ENCODE measurements around the gene STAMBPL1.

DNA sequence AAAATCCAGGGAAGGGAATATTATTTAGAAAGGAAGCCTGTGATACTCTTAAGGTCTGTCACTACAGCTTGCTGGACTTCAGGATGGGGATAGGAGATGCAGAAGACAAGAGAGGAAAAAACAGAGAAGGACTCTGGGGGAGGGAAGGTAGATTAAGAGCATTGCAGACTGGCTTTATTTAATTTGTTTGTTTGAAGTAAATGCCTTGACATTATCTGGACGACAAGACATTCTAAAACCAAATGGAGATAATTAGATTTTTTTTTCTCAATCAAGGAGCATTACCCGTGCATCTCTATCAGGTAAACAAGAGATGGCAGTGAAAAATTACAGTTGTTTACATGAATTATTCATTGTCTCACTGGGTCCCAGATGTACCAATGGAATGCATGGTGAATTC, 48.2 kb downstream of the STAMBPL1 start:
- TF ChIP-seq POLR2A (IDR thresholded peaks at IDR 0.05; ENCODE audit: low read length), result no peak
- no peak for TF ChIP-seq GATA1 (IDR thresholded peaks at IDR 0.05; ENCODE audit: low read depth, low read length)
